Measurements from ENCODE around the gene ELMO1. TPM values are rescaled to one million over a fixed set of nuclear protein-coding genes. Genes with fewer than 3 reads are reported as not detected.

The ELMO1 gene
- total RNA-seq, 1 experiment from 2014 or later = not detected

GRCh38 chr7:37491919-37492694 is 43.4 kb upstream of the ELMO1 start:
- ChIA-PET POLR2A (ENCODE audit: low non-redundant PET) (no interaction called here), CTCF (no interaction called here)
- Histone ChIP-seq H3K27ac (ENCODE audit: low read depth, low read length, poor library complexity, severe bottlenecking) (no peak overlapping the region), H3K36me3 (ENCODE audit: insufficient read depth, low read length, poor library complexity, severe bottlenecking) (no peaks in the 10 kb centered on the region), H3K4me1 (ENCODE audit: insufficient read depth, low read length, poor library complexity, severe bottlenecking) (no peaks in the 10 kb centered on the region), H3K4me3 (ENCODE audit: low read depth, low read length, poor library complexity, severe bottlenecking) (no peak overlapping the region), H3K27me3 (replicated peaks; ENCODE audit: insufficient read depth, low read depth, low read length, poor library complexity) (no peaks in the 10 kb centered on the region), H3K9me3 (ENCODE audit: low read depth, low read length, poor library complexity, severe bottlenecking) (no peaks in the 10 kb centered on the region)
- DNase-seq (ENCODE audit: low spot score) = no peak
- TF ChIP-seq CTCF (conservative IDR thresholded peaks at IDR 0.05; ENCODE audit: low read depth, low read length) (0 out of 2 replicates have a peak, but pooled peaks have one; percentile 9), EZH2 (IDR thresholded peaks at IDR 0.05; ENCODE audit: borderline replicate concordance, low read depth, low read length, poor library complexity, severe bottlenecking) (no peak)
- no TSS peak for BruUV-seq (replicated peaks)
- intact Hi-C loops (cut with micrococcal nuclease; ENCODE audit: unreplicated experiment) = no loop called here

GRCh38 chr7:37489703-37490102 is 41.0 kb upstream of the ELMO1 start:
- no peak overlapping the region for H3K4me3 ChIP-seq (ENCODE audit: low read depth, low read length, poor library complexity, severe bottlenecking)

GRCh38 chr7:37488163-37488764 is 39.6 kb upstream of the ELMO1 start:
- BruUV-seq (replicated peaks) = no TSS peak
- no peak for DNase-seq (ENCODE audit: low spot score)
- no peaks in the 10 kb centered on the region for H3K9me3 ChIP-seq (ENCODE audit: low read depth, low read length, poor library complexity, severe bottlenecking)
- no peaks in the 10 kb centered on the region for H3K27me3 ChIP-seq (replicated peaks; ENCODE audit: insufficient read depth, low read depth, low read length, poor library complexity)
- ChIA-PET CTCF (no interaction called here), POLR2A (ENCODE audit: low non-redundant PET) (no interaction called here)
- no peak for TF ChIP-seq CTCF (conservative IDR thresholded peaks at IDR 0.05; ENCODE audit: low read depth, low read length)
- no peak for TF ChIP-seq EZH2 (IDR thresholded peaks at IDR 0.05; ENCODE audit: borderline replicate concordance, low read depth, low read length, poor library complexity, severe bottlenecking)
- H3K27ac ChIP-seq (ENCODE audit: low read depth, low read length, poor library complexity, severe bottlenecking) = no peak overlapping the region
- H3K4me3 ChIP-seq (ENCODE audit: low read depth, low read length, poor library complexity, severe bottlenecking) = no peak overlapping the region
- intact Hi-C loops (cut with micrococcal nuclease; ENCODE audit: unreplicated experiment) = no loop called here
- no peaks in the 10 kb centered on the region for H3K4me1 ChIP-seq (ENCODE audit: insufficient read depth, low read length, poor library complexity, severe bottlenecking)
- H3K36me3 ChIP-seq (ENCODE audit: insufficient read depth, low read length, poor library complexity, severe bottlenecking) = no peaks in the 10 kb centered on the region

More at GRCh38 chr7:37489703-37490102, 41.0 kb upstream of the ELMO1 start:
- ChIA-PET POLR2A (ENCODE audit: low non-redundant PET) (no interaction called here), CTCF (no interaction called here)
- Histone ChIP-seq H3K27me3 (replicated peaks; ENCODE audit: insufficient read depth, low read depth, low read length, poor library complexity) (no peaks in the 10 kb centered on the region), H3K27ac (ENCODE audit: low read depth, low read length, poor library complexity, severe bottlenecking) (no peak overlapping the region), H3K36me3 (ENCODE audit: insufficient read depth, low read length, poor library complexity, severe bottlenecking) (no peaks in the 10 kb centered on the region), H3K4me1 (ENCODE audit: insufficient read depth, low read length, poor library complexity, severe bottlenecking) (no peaks in the 10 kb centered on the region), H3K9me3 (ENCODE audit: low read depth, low read length, poor library complexity, severe bottlenecking) (no peaks in the 10 kb centered on the region)
- TF ChIP-seq CTCF (conservative IDR thresholded peaks at IDR 0.05; ENCODE audit: low read depth, low read length) (no peak), EZH2 (IDR thresholded peaks at IDR 0.05; ENCODE audit: borderline replicate concordance, low read depth, low read length, poor library complexity, severe bottlenecking) (no peak)
- intact Hi-C loops (cut with micrococcal nuclease; ENCODE audit: unreplicated experiment) = no loop called here
- DNase-seq (ENCODE audit: low spot score) = no peak
- BruUV-seq (replicated peaks) = no TSS peak

All from A673 (cell line).